Measurements from ENCODE around the gene SGPL1. TPM values are rescaled to one million over a fixed set of nuclear protein-coding genes. Genes with fewer than 3 reads are reported as not detected.
A peak's percentile ranks its signal among the peaks of the same experiment; 100 is the strongest.
"Not testable (repeated sequence)": the region's sequence is repeated elsewhere in the genome, so short reads cannot be mapped to it uniquely, and the experiment has no call there.

Gene SGPL1
- total RNA-seq, 6 experiments from 2014 or later: 33.2 to 50.1 (median 38.0) TPM

DNA sequence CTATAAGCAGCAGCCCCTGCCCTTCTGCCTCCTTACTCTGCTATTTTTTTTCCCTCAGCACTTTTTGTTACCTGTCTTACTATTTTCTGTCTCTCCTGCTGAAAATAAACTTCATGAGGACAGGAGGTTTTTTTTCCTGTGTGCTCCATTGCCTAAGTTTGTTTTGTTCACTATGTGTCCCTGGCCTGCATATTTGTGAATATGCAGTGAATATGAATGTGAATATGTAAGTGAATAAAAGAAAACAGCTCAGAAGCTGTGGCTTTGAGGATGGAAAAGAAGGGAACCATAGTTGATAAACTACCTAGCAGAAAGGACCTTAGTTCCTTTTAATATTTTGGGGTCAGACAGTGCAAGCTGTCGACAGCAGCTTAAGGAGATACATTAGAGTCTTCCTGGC lies 37.7 kb downstream of the SGPL1 start:
- H3K9me3 ChIP-seq: no peaks in the 10 kb centered on the region
- TF ChIP-seq, protein P1, sequence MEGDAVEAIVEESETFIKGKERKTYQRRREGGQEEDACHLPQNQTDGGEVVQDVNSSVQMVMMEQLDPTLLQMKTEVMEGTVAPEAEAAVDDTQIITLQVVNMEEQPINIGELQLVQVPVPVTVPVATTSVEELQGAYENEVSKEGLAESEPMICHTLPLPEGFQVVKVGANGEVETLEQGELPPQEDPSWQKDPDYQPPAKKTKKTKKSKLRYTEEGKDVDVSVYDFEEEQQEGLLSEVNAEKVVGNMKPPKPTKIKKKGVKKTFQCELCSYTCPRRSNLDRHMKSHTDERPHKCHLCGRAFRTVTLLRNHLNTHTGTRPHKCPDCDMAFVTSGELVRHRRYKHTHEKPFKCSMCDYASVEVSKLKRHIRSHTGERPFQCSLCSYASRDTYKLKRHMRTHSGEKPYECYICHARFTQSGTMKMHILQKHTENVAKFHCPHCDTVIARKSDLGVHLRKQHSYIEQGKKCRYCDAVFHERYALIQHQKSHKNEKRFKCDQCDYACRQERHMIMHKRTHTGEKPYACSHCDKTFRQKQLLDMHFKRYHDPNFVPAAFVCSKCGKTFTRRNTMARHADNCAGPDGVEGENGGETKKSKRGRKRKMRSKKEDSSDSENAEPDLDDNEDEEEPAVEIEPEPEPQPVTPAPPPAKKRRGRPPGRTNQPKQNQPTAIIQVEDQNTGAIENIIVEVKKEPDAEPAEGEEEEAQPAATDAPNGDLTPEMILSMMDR (IDR thresholded peaks at IDR 0.05): no peak
- no peak for TF ChIP-seq POLR2A (IDR thresholded peaks at IDR 0.05)
- peaks cover 0 to 18% (median 4%) of the 10 kb centered on the region in 4 donors for H3K36me3 ChIP-seq
- WGBS (ENCODE audit: insufficient coverage, low coverage, low lambda C conversion rate, missing lambda C conversion rate): 71% methylated on average over 1 of the region's 1 CpG
- ATAC-seq: no peak
- H3K27me3 ChIP-seq: no peaks in the 10 kb centered on the region
- peaks cover 0 to 47% (median 15%) of the 10 kb centered on the region in 4 donors for H3K4me1 ChIP-seq
- intact Hi-C loops (cut with DNase I): no loop called here
- no peak overlapping the region for H3K4me3 ChIP-seq
- H3K27ac ChIP-seq: peak overlapping the region in 1 of 3 donors; percentile 73
- no peak for DNase-seq

DNA sequence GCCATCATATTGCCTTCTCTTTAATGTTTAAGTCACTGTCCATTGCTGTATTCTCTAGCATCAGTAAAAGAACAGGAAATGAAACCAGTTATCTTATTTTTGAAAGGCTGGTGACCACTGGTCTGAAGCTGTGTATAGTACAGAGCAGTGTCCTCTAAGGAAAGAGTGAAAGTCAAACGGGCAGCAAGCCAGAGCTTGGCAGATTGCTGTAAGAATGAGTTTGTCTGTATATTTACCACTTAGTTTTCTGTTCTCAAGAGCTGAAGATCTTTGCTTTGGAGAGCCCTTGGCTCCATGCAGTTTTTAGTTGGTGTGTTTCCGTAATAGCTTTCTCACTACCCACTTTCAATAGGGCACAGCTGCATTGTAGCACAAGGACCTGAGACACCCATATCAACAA lies 40.7 kb downstream of the SGPL1 start:
- Histone ChIP-seq H3K27ac (no peak overlapping the region), H3K9me3 (no peaks in the 10 kb centered on the region), H3K4me1 (peaks cover 0 to 29% (median 13%) of the 10 kb centered on the region in 4 donors), H3K36me3 (peaks cover 0 to 46% (median 5%) of the 10 kb centered on the region in 4 donors), H3K4me3 (no peak overlapping the region), H3K27me3 (no peaks in the 10 kb centered on the region)
- 52% methylated on average over 2 of the region's 2 CpGs for WGBS (ENCODE audit: insufficient coverage, low coverage, low lambda C conversion rate, missing lambda C conversion rate)
- no peak for DNase-seq
- intact Hi-C loops (cut with DNase I): no loop called here
- TF ChIP-seq POLR2A (IDR thresholded peaks at IDR 0.05): no peak
- TF ChIP-seq, protein P1 (IDR thresholded peaks at IDR 0.05): no peak
- ATAC-seq: no peak

DNA sequence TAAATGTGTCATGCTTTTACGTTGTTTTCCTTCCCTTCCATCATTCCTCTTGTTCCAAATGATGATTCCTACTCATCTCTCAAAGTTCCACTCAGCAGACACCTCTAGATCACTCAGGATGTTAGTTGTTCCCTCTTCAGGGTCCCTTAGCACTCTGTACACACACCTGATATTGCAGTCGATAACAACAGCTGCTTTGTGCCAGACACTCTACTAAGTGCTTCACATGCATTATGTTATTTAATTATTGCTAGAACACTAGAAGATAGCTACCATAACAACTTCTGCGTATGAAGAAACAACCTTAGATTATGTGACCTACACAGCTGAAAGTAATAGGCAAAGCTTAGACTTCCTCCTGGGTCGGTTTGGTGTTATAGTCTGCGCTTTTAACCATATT lies 43.0 kb downstream of the SGPL1 start:
- 80% methylated on average over 5 of the region's 5 CpGs for WGBS (ENCODE audit: insufficient coverage, low coverage, low lambda C conversion rate, missing lambda C conversion rate)
- H3K4me3 ChIP-seq: no peak overlapping the region

GRCh38 chr10:70861495-70862197 lies 45.9 kb downstream of the SGPL1 start:
- Histone ChIP-seq H3K36me3 (peaks cover 0 to 46% (median 5%) of the 10 kb centered on the region in 4 donors), H3K4me1 (peaks cover 0 to 18% (median 0%) of the 10 kb centered on the region in 4 donors)
- intact Hi-C loops (cut with DNase I); H3K27me3 ChIP-seq; H3K27ac ChIP-seq; H3K4me3 ChIP-seq; ATAC-seq; H3K9me3 ChIP-seq; DNase-seq: not testable (repeated sequence)
- WGBS (ENCODE audit: insufficient coverage, low coverage, low lambda C conversion rate, missing lambda C conversion rate): 97% methylated on average over 7 of the region's 42 CpGs

More for the DNA sequence above, 43.0 kb downstream of the SGPL1 start:
- peaks cover 0 to 46% (median 5%) of the 10 kb centered on the region in 4 donors for H3K36me3 ChIP-seq
- DNase-seq: no peak
- H3K27me3 ChIP-seq: no peaks in the 10 kb centered on the region
- H3K27ac ChIP-seq: no peak overlapping the region
- intact Hi-C loops (cut with DNase I): no loop called here
- TF ChIP-seq, protein P1 (IDR thresholded peaks at IDR 0.05): no peak
- TF ChIP-seq POLR2A (IDR thresholded peaks at IDR 0.05): no peak
- H3K4me1 ChIP-seq: peaks cover 0 to 6% (median 2%) of the 10 kb centered on the region in 4 donors
- no peaks in the 10 kb centered on the region for H3K9me3 ChIP-seq
- no peak for ATAC-seq

DNA sequence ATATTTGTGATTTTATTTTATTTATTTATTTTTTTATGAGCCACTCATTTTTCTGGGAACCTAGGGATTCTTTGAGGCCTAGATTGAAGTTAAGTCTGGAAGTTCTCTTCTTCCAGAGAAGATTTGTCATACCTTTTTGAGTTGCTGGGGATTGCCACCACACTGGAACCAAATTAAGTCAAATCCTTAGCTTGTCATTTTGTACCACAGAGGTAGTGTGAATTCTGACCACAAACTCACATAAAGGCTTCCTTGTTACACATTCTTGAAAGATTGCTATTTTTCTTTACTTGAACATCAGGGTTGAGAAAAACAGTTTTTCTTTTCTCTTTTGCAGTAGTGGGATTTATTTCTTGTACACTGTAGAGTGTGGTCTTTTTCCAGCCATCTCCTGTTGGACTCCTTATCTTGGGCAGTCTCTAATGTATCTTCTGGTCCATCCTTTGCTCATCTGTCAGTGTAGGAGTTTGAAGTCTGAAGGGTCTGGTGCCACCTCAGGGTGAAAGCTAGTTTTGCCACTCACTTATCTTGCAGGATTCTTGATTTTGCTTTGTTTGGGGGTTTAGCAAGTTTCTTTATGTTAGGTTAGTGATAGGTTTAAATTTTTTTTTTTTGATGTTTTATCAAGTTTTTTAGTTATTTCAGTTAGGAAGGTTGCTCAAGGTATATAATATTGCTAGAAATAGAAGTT lies 47.9 kb downstream of the SGPL1 start:
- no peak overlapping the region for H3K27ac ChIP-seq
- DNase-seq (no peak), ATAC-seq (peak in 1 of 4 donors; percentile 27)
- H3K4me3 ChIP-seq: no peak overlapping the region
- no peaks in the 10 kb centered on the region for H3K27me3 ChIP-seq
- TF ChIP-seq POLR2A (IDR thresholded peaks at IDR 0.05): no peak
- TF ChIP-seq, protein P1 (IDR thresholded peaks at IDR 0.05): no peak
- intact Hi-C loops (cut with DNase I): no loop called here
- no peaks in the 10 kb centered on the region for H3K9me3 ChIP-seq
- H3K4me1 ChIP-seq: peaks cover 0 to 18% (median 0%) of the 10 kb centered on the region in 4 donors
- peaks cover 0 to 26% (median 1%) of the 10 kb centered on the region in 4 donors for H3K36me3 ChIP-seq
